Measurements from ENCODE around the gene KRTAP9-2.

- TF ChIP-seq EZH2 (IDR thresholded peaks at IDR 0.05; ENCODE audit: insufficient read depth, poor library complexity, severe bottlenecking) (no peak), EZH2phosphoT487 (IDR thresholded peaks at IDR 0.05; ENCODE audit: insufficient read depth, low read depth) (no peak)
Measured at GRCh38 chr17:41184480-41184961, 41.9 kb upstream of the KRTAP9-2 start, which contains the start of gene KRTAP4-1.

Measured in GM23248 (cell line).